GM15510 (cell line): ENCODE data around the gene RMI2.

Experiments
- POLR2A ChIP-seq: IDR thresholded peaks from 3 replicates; pipeline ENCODE4 v1.6.1; 2011; ENCODE audit warnings: borderline replicate concordance; ENCODE audit not compliant: insufficient read length; ENCODE audit errors: extremely low read depth

Gene RMI2

DNA sequence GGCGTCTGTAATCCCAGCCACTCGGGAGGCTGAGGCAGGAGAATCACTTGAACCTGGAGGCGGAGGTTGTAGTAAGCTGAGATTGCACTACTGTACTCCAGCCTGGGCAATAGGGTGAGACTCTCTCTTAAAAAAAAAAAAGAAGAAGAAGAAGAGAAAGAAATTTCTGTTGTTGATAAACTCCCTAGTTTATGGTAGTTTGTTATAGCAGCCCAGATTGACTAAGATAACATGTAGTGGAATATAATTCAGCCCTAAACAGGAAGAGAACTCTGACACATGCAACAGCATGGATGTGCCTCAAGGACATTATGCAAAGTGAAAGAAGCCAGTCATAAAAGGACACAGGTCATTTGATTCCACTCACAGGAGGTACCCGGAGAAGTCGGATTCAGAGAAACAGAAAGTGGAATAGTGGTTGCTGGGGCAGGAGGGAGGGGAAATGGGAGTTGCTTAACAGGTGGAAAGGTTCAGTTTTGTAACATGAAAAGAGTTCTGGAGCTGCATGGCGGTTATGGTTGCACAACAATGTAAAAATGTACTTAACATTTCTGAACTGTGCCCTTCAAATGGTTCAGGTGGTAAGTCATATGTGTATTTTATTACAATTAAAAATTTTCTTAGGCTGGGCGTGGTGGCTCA lies 38.1 kb upstream of the RMI2 start:
- no peak for TF ChIP-seq POLR2A

DNA sequence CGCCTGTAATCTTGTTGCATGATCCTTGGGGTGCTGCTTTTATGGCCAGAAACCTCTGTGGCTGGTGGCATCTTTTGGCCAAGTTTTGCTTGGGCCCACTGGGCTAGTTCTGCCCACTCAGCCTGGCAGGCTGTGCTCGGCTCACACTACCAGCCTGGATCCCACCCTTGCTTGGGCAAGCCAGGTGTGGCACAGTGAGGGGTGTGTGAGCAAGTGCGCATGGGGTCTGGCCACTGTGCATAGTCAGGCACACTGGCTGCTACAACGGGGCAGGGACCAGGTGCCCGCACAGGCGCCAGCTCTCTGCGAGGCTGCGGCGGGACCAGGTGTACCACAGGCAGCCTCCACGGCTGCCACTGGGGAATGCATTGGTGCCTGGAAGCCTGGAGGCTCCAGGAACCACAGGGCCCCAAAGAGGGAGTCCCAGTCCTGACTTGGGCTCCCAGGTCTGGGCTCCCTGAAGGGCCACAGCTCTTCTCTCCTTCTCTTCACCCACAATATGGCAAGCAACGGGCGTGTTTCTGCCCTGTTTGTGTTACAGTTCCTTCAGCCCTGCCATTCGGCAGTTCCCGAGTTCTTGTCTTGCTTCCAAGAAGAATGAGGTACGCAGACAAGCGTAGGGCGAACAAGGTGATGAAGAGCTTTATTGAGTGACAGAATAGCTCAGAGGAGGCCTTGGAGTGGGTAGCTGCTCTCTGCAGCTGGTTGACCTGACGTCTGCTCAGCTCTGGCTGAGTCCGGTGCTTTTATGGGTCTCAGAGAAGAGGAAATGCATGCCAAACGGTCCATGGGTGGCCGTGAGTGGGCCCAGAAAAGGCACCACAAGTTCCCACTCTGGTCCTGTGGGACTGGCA lies 37.4 kb upstream of the RMI2 start:
- no peak for TF ChIP-seq POLR2A

DNA sequence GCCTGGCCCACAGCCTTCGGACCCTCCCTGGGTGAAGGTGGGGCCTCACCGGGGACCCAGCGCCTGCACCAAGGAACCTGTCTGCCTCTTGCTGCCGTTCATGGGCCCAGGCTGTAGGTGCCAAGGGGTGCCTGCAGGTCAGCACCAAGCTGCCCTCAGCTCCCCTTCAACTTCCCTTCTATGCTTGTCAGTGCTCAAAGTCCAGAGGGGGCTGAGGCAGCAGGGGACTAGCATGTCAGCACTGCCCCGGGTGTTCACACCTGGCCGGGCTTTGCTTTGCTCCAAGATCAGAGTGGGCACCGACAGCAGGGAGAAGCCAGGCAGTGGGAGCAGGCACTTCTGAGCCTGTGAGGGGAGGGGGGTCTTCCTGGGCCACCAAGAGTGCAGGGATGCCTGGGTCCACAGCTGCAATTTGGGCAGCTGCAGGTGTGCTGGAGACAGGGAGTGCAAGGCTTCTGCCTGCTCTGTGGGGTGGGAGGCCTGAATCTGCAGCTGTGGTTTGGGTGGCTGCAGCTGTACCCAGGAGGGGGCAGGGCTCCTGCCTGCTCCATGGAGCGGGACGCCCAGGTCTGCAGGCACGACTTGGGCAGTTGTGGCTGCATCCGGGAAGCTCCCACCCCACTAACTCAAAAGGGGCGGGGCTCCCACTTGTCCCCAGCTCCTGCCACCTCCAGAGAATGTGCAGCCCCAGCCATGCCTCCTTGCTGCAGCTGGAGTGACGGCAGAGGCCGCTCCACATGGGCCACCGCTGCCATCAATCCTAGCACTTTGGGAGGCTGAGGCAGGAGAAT lies 36.6 kb upstream of the RMI2 start:
- no peak for TF ChIP-seq POLR2A

DNA sequence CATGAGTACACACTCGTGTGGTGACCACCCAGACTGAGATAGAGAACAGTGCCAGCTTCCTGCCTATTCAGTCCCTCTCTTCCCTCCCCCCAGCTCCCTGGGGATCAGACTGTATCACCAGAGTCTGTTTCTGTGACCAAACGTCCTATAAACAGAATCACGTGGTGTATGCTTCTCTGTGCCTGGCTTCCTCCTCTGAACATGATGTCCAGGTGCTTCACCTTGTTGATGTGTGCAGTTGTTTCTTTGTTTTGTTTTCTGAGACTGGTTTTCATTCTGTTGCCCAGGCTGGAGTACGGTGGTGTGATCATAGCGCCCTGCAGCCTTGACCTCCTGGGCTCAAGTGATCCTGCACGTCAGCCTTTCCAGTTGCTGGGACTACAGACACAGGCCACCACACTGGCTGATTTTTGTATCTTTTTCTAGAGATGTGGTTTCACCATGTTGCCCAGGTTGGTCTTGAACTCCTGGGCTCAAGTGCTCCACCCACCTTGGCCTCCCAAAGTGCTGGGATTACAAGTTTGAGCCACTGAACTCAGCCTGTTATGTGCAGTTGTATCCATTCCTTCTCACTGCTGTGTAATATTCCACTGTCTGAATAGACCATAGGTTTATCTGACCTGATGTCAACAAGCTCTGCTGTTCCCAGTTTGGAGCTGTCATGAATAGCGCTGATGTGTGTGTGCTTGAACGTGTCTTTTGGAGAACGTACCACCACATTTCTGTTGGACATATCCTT lies 35.2 kb upstream of the RMI2 start:
- TF ChIP-seq POLR2A, result no peak

DNA sequence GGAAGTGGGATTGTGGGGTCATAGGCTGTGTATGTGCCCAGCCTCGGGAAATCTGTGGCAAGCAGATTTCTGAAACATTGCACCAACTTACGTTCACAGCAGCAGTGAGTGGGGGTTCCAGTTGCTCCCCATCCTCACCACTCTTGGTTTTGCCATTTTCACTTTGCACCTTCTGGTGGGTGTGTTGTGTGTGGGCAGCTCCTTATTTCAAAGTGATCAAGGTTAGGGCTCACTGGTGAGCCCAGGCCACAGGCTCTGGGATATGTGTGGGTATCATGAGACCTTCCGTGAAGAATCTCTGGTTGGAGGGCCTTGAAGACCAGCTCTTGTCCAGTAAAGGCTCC lies 34.7 kb upstream of the RMI2 start:
- no peak for TF ChIP-seq POLR2A

DNA sequence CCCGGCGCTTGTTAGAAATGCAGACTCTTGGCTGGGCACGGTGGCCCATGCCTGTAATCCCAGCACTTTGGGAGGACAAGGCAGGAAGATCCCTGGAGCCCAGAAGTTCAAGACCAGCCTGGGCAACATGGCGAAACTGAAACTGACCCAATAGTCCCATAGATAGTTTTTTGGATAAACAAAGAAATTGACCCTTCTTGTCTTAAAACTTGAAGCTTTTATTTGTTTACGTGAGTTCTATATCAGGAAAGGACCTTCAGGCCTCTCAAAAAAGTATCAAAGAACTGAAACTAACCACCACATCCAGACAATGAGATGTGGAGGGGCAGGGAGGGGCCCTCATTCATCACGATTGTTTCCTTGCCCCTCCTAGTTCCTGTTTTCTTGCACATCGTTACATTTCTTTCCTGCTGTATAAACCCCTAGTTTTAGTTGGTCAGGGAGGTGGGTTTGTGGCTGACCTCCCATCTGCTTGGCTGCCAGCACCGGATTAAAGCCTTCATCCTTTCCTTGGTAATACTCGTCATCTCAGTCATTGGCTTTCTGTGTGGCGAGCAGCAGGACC lies 34.2 kb upstream of the RMI2 start:
- no peak for TF ChIP-seq POLR2A

DNA sequence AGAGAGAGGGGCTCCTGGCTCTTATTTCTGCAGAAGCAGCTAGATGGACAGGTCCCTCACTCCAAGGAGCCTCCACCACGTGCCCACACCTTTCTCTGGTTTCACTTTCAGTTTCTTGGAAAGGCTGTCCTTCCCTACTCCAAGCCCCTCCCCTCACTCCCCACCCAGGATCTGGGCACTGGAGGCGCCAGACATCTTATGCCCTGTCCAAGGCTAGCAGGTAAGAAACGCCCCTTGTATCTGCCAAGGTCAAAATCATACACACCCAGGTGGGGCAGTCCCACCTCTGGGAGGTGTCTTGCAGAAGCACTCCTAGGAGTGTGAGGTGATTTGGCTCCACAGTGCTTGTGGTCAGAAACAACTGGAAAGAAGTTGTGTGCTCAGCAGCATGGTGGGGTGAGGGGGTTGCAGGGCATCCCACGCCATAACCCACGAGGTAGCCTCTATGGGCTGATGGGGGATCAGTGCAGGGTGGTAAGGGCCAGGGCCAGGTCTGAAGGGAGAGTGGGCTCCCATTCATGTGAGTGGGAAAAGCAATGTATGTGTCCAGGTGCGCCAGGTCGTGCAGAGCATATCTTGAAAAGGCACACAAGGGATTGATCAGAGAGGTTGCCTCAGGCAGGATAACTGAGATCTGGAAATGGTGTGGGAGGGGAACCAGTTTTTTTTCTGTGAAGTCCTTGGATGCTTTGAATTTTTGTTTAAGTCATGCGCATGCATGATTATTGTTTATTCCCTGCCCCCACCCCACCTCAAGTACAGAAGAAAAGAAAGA lies 32.4 kb upstream of the RMI2 start:
- TF ChIP-seq POLR2A, result no peak

DNA sequence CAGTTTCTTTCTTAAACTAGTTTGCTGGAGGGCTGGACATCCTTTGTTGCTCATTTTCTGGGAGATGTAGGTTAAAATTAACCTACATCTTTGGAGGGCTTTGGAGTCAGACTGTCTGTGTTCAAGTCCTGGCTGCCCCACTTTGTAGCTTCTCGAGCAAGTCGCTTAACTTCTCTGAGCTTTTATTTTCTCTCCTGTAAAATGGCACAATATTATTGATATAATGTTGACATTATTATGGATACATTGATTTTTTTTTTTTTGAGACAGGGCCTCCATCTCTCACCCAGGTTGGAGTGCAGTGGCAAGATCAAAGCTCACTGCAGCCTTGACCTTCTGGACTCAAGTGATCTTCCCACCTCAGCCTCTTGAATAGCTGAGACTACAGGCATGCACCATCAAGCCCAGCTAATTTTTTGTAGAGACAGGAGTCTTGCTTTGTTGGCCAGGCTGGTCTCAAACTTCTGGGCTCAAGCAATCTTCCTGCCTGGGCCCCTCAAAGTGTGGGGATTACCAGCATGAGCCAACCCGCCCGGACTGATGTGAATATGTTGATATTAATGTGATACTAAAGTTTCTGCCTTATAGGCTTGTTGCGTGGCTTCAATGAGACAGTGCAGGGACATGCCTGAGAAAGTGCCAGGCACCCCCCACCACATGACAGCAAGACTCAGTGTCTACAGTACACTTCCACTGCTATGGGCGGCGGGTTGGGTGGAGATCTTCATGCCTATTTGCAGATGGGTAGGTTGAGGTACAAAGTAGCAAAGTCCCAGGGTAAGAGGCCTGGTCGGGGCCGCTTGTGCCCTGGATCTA lies 31.6 kb upstream of the RMI2 start:
- no peak for TF ChIP-seq POLR2A

DNA sequence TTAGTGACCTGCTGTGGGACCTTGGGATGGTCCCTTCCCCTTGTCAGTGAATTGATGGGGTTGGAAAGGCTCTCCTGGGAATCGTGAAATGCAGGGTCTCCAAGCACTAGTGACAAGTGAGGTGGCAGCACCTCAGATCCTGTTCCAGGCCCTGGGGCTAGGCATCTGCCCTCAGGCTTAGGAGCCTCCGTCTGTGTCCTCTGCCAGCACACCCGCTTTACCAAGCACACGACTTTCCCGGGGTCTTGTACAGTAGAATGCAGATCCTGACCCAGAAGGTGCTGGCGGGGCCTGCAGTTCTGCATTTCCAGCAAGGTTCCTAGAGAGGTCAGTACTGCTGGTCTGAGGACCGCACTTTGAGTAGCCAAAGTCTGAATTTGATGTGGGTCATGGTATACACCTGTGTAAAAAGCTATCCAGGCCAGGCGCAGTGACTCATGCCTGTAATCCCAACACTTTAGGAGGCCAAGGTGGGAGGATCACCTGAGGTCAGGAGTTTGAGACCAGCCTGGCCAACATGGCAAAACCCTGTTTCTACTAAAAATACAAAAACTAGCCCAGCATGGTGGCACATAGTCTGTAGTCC lies 30.9 kb upstream of the RMI2 start:
- no peak for TF ChIP-seq POLR2A

DNA sequence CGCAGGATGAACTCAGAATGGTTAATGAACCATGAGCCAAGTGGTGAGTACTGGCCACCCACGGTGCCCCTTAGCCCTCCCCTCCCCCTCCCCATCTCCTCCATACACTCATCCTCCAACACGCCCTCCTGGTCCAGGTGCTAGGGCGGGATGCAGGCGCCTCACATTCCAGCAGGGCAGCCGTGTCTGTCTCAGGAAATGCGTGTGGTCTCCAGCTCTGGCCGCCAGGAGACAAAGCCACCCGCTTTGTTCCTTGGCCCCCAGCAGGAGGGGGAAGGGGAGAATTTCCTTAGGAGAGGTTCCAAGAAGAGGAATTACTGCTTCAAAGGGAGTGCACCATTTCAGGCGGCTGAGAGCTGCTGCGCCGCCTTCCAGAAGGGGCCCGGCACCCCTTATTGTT lies 29.7 kb upstream of the RMI2 start:
- no peak for TF ChIP-seq POLR2A

DNA sequence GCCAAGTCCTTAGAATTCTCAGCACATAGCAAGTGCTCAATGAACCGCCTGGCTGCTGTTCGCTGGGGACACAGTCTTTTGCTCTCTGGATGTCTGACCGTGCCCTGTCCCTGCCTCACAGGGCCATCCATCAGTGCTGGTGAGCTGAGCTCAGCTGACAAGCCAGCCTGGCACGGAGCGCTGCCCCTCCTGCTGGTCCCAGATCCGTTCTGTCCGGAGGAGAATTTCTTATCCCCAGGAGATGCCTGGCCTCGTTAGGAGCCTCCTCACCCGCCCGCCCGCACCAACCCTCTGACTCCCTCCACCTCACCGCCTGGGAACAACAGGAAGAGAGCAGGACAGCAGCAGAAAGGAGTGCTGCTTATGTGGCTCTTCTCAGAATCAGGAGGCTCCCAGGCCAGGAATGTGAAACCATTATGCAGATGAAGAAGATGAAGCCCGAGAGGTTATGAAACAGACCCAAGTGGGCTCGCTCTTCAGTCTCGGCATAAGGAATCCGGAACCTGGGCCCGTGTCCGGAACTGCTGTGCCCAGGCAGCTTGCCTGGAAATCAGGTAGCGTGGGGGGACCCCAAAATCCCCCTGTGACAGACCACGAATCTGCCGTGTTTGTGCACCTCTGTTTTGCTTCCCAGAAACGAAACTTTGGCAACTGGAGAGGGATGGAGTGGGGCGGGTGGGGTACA lies 28.8 kb upstream of the RMI2 start:
- no peak for TF ChIP-seq POLR2A

DNA sequence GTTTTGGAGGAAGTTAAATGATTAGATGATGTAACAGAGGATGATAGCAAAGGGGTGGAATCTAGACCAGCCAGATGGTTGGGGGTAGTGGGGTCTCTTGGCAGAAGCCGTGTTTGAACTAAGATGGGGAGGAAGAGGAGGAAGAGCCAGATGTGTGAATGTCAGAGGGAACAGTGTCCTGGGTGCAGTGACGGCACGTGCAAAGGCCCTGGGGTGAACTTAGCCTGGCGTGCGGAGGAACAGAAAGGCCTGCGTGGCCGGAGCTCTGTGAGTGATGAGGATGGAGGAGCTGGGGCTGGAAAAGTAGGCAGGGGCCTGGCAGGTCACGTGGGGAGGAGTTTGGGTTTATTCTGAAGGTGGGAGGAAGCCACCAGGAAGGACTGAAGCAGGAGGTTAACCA lies 26.4 kb upstream of the RMI2 start:
- no peak for TF ChIP-seq POLR2A

DNA sequence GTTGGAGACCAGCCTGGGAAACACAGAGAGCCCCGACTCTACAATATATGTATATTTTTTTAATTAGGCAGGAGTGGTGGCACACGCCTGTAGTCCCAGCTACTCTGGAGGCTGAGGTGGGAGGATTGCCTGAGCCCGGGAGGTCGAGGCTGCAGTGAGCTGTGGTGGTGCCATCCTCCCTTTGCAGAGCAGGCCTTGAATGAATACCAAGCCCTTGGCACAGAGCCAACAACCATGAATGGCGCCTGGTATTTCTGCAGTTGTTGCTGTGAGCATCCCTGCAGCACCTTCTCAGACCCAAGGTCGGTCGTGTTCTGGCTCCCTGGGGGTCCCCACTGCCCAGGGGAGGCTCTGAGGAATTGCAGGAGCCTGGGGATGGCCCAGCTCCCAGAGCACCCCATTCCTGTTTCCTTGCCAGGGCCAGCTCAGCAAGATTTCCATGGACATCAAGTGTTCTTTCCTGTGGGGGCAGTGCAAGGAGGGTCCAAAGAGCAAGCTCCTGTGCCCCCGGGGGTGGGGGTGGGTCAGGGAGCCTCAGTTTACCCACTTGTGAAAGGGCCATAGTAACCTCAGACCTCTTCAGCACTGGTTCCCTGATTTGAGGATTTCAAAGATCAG lies 25.6 kb upstream of the RMI2 start:
- no peak for TF ChIP-seq POLR2A
